ENCODE data around the gene IFRD2. TPM values are rescaled to one million over a fixed set of nuclear protein-coding genes. Genes with fewer than 3 reads are reported as not detected.

The IFRD2 gene
- total RNA-seq, 1 experiment from 2014 or later: 111 TPM

DNA sequence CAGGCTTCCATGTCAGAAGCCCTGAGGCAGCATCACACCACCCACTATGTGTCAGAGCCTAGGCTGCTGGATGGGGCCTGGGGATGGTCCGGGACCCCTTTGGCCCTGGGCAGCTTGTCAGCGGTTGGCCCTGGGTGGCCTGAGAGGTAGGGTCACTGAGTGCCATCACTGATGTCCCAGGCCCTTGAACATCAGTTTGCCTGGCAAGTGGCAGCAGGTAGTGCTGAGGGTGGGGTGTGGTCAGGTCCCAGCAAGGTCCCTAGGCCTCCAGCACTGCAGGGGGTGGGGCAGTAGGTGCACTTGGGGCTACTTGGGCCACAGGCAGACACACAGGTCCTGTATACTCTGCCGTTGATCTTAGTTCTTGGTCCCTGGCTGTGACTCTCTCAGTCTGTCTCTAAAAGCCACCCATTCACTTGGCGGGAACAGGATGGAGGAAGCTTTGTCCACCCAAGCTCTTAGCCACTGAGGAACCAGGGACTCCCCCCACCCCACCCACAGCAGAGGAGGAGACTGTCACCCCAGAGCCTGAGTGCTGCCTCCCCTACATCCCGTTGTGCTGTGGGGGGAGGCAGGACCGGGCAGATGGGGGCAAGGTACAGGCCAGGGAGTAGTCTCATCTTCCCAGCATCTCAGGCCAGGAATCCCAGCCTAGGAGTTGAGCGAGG lies 50.4 kb downstream of the IFRD2 start:
- ChIA-PET CTCF (no interaction called here), POLR2A (no interaction called here)
- no peaks in the 10 kb centered on the region for H3K9me3 ChIP-seq (ENCODE audit: control insufficient read depth, insufficient read depth, low read depth, low read length)
- intact Hi-C loops (cut with micrococcal nuclease; ENCODE audit: unreplicated experiment): no loop called here
- no peaks in the 10 kb centered on the region for H3K27me3 ChIP-seq (ENCODE audit: control insufficient read depth, insufficient read depth, low read length)
- in situ Hi-C loops (cut with HindIII; ENCODE audit: low pct_unique_long_range_greater_than_20kb, low sequenced_read_pairs): no loop called here
- peaks cover 54% of the 10 kb centered on the region for H3K4me1 ChIP-seq (ENCODE audit: control insufficient read depth, insufficient read depth, low read length)
- ATAC-seq: no peak
- H3K36me3 ChIP-seq (ENCODE audit: control insufficient read depth, insufficient read depth, low read length): no peaks in the 10 kb centered on the region; the same call in 1 of the 2 replicates
- H3K27ac ChIP-seq (ENCODE audit: low read length): no peak overlapping the region
- DNase-seq (ENCODE audit: low read depth, low spot score): no peak
- BruUV-seq (replicated peaks): no TSS peak
- TF ChIP-seq, protein P1, sequence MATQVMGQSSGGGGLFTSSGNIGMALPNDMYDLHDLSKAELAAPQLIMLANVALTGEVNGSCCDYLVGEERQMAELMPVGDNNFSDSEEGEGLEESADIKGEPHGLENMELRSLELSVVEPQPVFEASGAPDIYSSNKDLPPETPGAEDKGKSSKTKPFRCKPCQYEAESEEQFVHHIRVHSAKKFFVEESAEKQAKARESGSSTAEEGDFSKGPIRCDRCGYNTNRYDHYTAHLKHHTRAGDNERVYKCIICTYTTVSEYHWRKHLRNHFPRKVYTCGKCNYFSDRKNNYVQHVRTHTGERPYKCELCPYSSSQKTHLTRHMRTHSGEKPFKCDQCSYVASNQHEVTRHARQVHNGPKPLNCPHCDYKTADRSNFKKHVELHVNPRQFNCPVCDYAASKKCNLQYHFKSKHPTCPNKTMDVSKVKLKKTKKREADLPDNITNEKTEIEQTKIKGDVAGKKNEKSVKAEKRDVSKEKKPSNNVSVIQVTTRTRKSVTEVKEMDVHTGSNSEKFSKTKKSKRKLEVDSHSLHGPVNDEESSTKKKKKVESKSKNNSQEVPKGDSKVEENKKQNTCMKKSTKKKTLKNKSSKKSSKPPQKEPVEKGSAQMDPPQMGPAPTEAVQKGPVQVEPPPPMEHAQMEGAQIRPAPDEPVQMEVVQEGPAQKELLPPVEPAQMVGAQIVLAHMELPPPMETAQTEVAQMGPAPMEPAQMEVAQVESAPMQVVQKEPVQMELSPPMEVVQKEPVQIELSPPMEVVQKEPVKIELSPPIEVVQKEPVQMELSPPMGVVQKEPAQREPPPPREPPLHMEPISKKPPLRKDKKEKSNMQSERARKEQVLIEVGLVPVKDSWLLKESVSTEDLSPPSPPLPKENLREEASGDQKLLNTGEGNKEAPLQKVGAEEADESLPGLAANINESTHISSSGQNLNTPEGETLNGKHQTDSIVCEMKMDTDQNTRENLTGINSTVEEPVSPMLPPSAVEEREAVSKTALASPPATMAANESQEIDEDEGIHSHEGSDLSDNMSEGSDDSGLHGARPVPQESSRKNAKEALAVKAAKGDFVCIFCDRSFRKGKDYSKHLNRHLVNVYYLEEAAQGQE (IDR thresholded peaks at IDR 0.05; ENCODE audit: insufficient read depth in 1 of 2, low read depth in 2 of 2, low read length in 1 of 2): no peak
- TF ChIP-seq TCF7L2 (IDR thresholded peaks at IDR 0.05; ENCODE audit: low read depth, low read length): no peak
- no peak for TF ChIP-seq POLR2AphosphoS5 (IDR thresholded peaks at IDR 0.05; ENCODE audit: low read depth, low read length)
- TF ChIP-seq SIN3A (IDR thresholded peaks at IDR 0.05; ENCODE audit: borderline replicate concordance, insufficient read depth, low read depth, low read length): no peak
- TF ChIP-seq, protein P2, sequence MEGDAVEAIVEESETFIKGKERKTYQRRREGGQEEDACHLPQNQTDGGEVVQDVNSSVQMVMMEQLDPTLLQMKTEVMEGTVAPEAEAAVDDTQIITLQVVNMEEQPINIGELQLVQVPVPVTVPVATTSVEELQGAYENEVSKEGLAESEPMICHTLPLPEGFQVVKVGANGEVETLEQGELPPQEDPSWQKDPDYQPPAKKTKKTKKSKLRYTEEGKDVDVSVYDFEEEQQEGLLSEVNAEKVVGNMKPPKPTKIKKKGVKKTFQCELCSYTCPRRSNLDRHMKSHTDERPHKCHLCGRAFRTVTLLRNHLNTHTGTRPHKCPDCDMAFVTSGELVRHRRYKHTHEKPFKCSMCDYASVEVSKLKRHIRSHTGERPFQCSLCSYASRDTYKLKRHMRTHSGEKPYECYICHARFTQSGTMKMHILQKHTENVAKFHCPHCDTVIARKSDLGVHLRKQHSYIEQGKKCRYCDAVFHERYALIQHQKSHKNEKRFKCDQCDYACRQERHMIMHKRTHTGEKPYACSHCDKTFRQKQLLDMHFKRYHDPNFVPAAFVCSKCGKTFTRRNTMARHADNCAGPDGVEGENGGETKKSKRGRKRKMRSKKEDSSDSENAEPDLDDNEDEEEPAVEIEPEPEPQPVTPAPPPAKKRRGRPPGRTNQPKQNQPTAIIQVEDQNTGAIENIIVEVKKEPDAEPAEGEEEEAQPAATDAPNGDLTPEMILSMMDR (IDR thresholded peaks at IDR 0.05): no peak
- no peak overlapping the region for H3K4me3 ChIP-seq (ENCODE audit: low read depth in 2 of 2, low read length in 2 of 2)

DNA sequence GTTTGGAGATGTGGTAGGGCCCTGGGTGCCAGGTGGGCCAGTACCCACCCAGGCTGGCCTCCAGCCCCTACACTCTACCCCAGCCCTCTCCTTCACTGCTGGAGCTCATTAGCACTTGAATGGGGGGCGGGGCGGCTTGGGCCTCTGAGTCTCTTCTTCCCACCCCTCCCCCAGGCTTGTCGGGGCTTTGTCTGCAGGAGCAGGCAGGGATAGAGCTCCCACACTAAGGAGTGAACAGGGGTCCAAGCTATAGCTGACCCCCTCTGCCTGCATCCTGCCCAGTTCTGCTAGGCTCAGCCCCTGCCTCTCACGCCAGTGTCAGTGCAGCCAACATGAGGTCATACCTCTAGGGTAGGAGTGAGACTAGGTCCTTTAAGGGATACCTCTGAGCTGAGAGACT lies 51.1 kb downstream of the IFRD2 start:
- TF ChIP-seq SIN3A (IDR thresholded peaks at IDR 0.05; ENCODE audit: borderline replicate concordance, insufficient read depth, low read depth, low read length): no peak
- TF ChIP-seq, protein P2 (IDR thresholded peaks at IDR 0.05): no peak
- no peak for TF ChIP-seq TCF7L2 (IDR thresholded peaks at IDR 0.05; ENCODE audit: low read depth, low read length)
- TF ChIP-seq, protein P1 (IDR thresholded peaks at IDR 0.05; ENCODE audit: insufficient read depth in 1 of 2, low read depth in 2 of 2, low read length in 1 of 2): no peak
- no peak for TF ChIP-seq POLR2AphosphoS5 (IDR thresholded peaks at IDR 0.05; ENCODE audit: low read depth, low read length)
- BruUV-seq (replicated peaks): no TSS peak
- Histone ChIP-seq H3K9me3 (ENCODE audit: control insufficient read depth, insufficient read depth, low read depth, low read length) (no peaks in the 10 kb centered on the region), H3K27me3 (ENCODE audit: control insufficient read depth, insufficient read depth, low read length) (no peaks in the 10 kb centered on the region), H3K4me3 (ENCODE audit: low read depth in 2 of 2, low read length in 2 of 2) (no peak overlapping the region), H3K36me3 (ENCODE audit: control insufficient read depth, insufficient read depth, low read length) (no peaks in the 10 kb centered on the region; the same call in 1 of the 2 replicates), H3K27ac (ENCODE audit: low read length) (no peak overlapping the region), H3K4me1 (ENCODE audit: control insufficient read depth, insufficient read depth, low read length) (peaks cover 47% of the 10 kb centered on the region)
- no peak for DNase-seq (ENCODE audit: low read depth, low spot score)
- ChIA-PET POLR2A (no interaction called here), CTCF (interaction anchor here (0.6 kb wide), 1 partner anchor 33 kb away, joined by 6 read pairs; no protein-coding TSS in a partner anchor)
- ATAC-seq: no peak
- in situ Hi-C loops (cut with HindIII; ENCODE audit: low pct_unique_long_range_greater_than_20kb, low sequenced_read_pairs): no loop called here
- intact Hi-C loops (cut with micrococcal nuclease; ENCODE audit: unreplicated experiment): no loop called here

Data from Panc1 (cell line).